K562 (cell line): ENCODE measurements around the gene NAT9. TPM values are rescaled to one million over a fixed set of nuclear protein-coding genes. Genes with fewer than 3 reads are reported as not detected.
A peak's percentile ranks its signal among the peaks of the same experiment; 100 is the strongest.

ENCODE experiments used
- BDP1 ChIP-seq: IDR thresholded peaks from 3 replicates; pipeline ENCODE4 v1.6.1; 2011; ENCODE audit not compliant: insufficient read length, insufficient read depth
- CBFA2T3 ChIP-seq: fragments of 450-650 bp; IDR thresholded peaks from 2 replicates; pipeline ENCODE4 v1.6.1; 2017
- CEBPG ChIP-seq, 3 experiments: fragments of 200-800 bp in 1 of 3; sonication (Bioruptor generic) in 1 of 3; sonication (generic) in 1 of 3; formaldehyde crosslinking in 1 of 3; IDR thresholded peaks in 2 of 3; conservative IDR thresholded peaks in 1 of 3; 2 replicates each; pipeline versions ENCODE4 v1.6.1 to v1.8.0; 2016 to 2022; ENCODE audit warnings: missing compliant biosample characterization in 2 of 3, missing genetic modification characterization in 2 of 3, mild to moderate bottlenecking in 1 of 3, missing genetic modification reagents in 1 of 3
- CREB5 ChIP-seq: fragments of 250-450 bp; sonication (Bioruptor Pico); IDR thresholded peaks from 2 replicates; pipeline ENCODE4 v1.5.0; 2020; ENCODE audit warnings: mild to moderate bottlenecking
- JUND ChIP-seq, 2 experiments: IDR thresholded peaks; 2 replicates in 1 of 2; 3 replicates in 1 of 2; pipeline ENCODE4 v1.6.1; 2011; ENCODE audit warnings: borderline replicate concordance in 2 of 2, low read depth in 2 of 2, low read length in 2 of 2, improper control_type of control experiment in 1 of 2, missing biosample characterization in 1 of 2, missing genetic modification characterization in 1 of 2, missing genetic modification reagents in 1 of 2
- PRDM10 ChIP-seq: fragments of 450-650 bp; IDR thresholded peaks from 2 replicates; pipeline ENCODE4 v1.6.1; 2018; ENCODE audit not compliant: partially characterized antibody
- SREBF2 ChIP-seq: sonication (generic); formaldehyde crosslinking; IDR thresholded peaks from 2 replicates; pipeline ENCODE4 v1.4.0; 2020; ENCODE audit warnings: mild to moderate bottlenecking, missing genetic modification reagents
- ZNF586 ChIP-seq: fragments of 450-650 bp; formaldehyde crosslinking; conservative IDR thresholded peaks from 2 replicates; pipeline ENCODE4 v1.4.0; 2020; ENCODE audit warnings: mild to moderate bottlenecking, moderate library complexity
- ZNF830 ChIP-seq: fragments of 250-450 bp; sonication (Bioruptor Pico); IDR thresholded peaks from 2 replicates; pipeline ENCODE4 v1.5.0; 2021; ENCODE audit warnings: mild to moderate bottlenecking
- polyA plus RNA-seq, 8 experiments: library from polyadenylated mRNA; depleted of rRNA in 4 of 8; stranded (reverse) in 5 of 8; unstranded in 3 of 8; fragments of >200 nt; fragmentation: Nextera tagmentation in 2 of 8; fragmentation: Illumina TruSeq in 1 of 8; extraction: Ambion mirVana in 2 of 8; extraction: Trizol in 1 of 8; gene quantifications; 2 replicates each; pipeline versions ENCODE4 v1.2.1 to v1.2.3, GENCODE V29; 2011 to 2014; ENCODE audit warnings: inconsistent platforms in 1 of 8, missing spikeins in 1 of 8
- total RNA-seq, 7 experiments: library from RNA; depleted of rRNA in 6 of 7; stranded (reverse); fragments of >200 nt in 6 of 7; fragmentation: Illumina TruSeq in 2 of 7; extraction: Trizol in 2 of 7; gene quantifications; 2 replicates each; pipeline versions ENCODE4 v1.2.1 to v1.2.3, GENCODE V29; 2011 to 2021; ENCODE audit warnings: low replicate concordance in 1 of 7

NAT9 gene
- total and polyA plus RNA-seq, 9 of the 15 experiments (the other 6 are each of a cell fraction or from before 2014, with no cell fraction given) = 4.2 to 63.6 (median 40.8) TPM

DNA sequence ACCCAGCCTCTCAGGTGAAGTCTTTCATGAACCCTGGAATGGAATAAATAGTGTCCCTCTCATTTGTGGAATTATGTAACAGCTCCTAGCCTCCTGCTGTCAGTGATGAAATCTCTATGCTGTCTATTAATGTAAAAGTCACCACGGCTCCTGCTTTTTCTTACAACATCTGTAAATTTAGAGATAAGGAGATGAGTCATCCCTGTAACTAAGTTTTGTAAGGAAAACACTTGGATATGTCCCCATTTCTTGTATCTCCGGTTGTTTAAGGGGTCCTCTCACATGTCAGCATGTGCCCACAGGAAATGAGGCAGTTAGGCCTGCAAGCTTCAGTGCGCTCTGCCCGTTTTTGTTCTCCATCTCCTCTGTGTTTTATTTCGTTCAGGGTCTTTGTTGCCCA, 2.8 kb upstream of the NAT9 start (continued):
- TF ChIP-seq PRDM10 (no peak), CBFA2T3 (no peak), JUND (IDR thresholded peaks at IDR 0.05; ENCODE audit: borderline replicate concordance, low read depth, low read length) (peak; percentile 92), JUND (tag; IDR thresholded peaks at IDR 0.05; ENCODE audit: borderline replicate concordance, low read depth, low read length) (peak; percentile 90), ZNF830 (CRISPR knock-in tag) (no peak), CREB5 (CRISPR knock-in tag) (no peak), SREBF2 (CRISPR knock-in tag) (no peak), CEBPG (CRISPR knock-in tag; IDR thresholded peaks at IDR 0.05) (0 out of 2 replicates have a peak, but pooled peaks have one; percentile 6), CEBPG (tag; conservative IDR thresholded peaks at IDR 0.05 in 1 of 2, IDR thresholded peaks at IDR 0.05 in 1 of 2) (peak; percentile 87 to 92), BDP1 (no peak), ZNF586 (CRISPR knock-in tag) (no peak)
